GM21786 (cell line): ENCODE measurements around the gene RAPGEF1.
A peak's percentile ranks its signal among the peaks of the same experiment; 100 is the strongest.
"Not testable (repeated sequence)": the region's sequence is repeated elsewhere in the genome, so short reads cannot be mapped to it uniquely, and the experiment has no call there.

Experiments used
- ATAC-seq: cut with Tn5 transposase; IDR thresholded peaks from one replicate; pipeline ENCODE4 v1.9.1; 2021; ENCODE audit not compliant: unreplicated experiment

RAPGEF1 gene

DNA sequence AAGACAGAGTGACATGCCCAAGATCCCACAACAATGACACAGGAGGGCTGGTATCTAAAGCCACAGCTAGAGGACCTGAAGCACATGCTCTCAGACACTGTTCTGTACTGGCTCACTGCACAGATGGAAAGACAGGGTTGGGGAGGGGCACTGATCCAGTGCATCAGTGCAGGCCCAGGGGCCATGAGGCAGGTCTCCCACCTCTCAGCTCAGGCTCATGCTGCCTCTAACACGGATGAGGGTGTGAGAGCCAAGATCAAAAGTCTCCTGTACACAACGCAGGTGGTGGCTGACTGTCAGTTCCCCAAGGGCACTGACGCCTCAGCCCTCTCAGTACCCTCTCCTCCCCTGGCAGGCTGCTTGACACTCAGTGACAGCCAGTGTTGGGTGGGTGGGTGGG is 10.9 kb downstream of the RAPGEF1 start:
- no peak for ATAC-seq

DNA sequence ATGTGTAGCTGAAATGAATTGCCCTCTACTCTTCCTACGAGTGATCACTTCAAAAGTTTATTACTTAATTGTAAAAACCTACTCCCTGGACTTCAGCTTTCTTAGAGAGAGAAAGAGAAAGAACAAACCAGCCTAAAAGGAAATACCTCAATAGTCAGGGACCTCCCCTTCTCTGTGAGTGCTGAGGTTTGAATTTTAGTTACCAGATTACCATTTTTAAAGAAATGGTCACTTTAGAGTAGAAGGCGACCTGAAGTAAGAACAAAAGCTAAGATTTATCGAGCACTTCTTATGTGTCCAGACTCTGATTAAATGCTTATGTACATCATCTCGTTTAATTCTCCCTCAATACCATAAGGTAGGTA is 11.3 kb downstream of the RAPGEF1 start:
- no peak for ATAC-seq

DNA sequence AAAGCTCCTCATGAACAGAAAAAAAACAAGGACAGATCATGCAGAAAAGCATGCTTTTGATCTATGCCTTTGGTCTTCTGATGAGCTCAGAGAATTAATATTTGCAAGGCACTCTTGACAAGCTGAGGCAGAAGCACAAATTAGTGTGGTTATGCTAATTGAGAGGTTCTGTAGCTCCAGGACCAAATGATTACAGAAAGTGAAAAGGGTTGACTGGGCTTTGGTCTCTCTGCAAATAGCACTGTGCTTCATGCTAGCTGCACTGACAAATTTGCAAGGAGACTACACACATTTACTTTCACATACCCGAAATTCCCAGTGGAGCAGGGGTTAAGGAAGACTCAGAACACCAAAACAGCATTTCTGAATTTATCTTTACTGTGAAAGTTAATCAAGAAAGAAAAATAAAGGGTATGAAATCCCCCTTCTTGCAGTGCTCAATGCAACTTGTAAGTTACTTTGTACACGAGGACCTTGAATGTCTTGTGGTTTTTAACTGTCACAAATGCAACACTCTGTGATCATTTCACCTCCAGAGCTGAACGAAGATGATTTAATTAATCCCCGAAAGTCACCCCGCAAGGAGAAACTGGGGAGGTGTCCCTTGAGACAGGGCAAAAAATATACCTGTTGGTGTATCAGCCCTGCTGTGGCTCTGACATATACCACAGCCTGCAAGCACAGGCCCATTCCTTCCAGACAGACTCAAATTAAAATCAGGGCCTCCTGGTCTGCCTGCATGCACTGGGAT is 11.9 kb downstream of the RAPGEF1 start:
- peak; percentile 28 for ATAC-seq

DNA sequence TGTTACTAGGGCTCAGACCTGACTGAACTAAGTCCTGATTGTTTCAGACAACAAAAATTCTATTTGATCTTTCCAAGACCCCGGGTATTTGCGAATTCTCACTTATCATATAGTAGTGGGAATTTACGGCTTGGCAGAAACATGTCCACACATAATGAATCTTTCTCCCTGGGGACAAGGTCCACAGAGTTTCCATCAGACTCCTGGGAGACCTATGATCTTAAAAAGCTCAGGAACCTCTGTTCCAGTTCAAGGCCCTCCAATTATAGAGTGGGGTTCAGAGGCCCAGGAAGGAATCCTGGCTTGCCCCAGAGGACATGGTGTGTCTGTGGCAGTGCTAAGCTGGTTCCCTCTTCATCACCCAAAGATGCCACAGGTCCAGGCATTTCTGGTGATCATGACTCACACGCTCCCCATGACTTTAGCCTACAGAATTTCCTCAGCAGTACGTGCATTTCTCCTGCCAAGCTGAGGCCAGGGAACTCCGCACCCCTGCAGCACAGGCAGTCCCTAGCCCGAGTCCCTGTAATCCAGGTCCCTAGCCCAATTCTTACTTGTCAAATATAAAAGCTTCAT is 12.6 kb downstream of the RAPGEF1 start:
- ATAC-seq = no peak

DNA sequence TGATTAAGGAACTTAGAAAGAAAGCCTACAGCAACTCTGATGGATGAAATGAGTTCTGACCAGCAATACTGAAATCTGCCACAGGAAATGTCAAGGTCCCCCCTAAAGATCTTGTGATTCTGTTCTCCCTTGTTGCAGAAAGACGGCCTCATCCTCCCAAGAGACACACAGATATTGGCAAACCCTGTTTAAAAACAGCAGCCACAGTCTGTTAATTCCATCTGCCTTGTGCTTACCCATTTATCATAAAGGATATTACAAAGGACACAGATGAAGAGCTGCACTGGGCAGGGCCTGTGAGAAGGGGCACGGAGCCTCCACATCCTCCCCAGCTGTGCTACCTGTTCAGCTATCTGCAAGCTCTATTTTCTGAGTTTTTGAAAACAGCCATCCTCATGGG is 15.2 kb downstream of the RAPGEF1 start:
- ATAC-seq = no peak

DNA sequence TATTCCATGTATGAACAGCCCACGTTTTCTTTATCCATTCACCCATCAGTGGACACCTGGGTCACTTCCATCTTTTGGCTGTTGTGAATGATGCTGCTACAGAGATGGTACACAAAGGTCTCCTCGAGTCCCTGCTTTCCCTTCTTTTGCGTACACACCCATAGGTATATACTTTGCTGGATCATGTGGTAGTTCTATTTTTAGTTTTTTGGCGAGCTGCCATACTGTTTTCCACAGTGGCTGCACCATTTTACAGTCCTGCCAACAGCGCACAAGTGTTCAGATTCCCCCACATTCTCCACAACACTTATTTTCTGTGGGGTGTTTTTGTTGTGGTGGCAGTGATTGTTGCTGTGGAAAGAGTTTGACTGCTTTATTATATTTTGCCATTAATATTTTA is 16.2 kb downstream of the RAPGEF1 start:
- ATAC-seq = no peak

DNA sequence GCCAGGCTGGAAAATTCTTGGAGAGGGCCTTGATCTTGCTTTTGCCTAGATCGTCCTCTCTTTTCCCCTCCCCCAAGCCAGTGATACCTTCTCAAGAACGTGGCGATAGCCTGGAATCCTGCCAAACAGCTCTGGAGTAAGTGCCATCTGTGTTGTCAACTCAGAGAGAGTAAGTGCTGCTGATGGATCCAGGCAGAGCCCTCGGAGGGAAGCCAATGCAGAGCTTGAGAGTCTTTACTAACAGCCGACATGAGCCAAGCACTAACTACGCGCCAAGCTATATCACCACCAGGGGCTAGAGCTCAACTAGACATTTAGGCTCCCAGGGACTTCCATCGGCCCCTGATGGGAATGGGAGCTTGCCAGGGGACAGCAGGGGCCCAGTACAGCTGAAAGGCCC is 17.6 kb downstream of the RAPGEF1 start:
- no peak for ATAC-seq

DNA sequence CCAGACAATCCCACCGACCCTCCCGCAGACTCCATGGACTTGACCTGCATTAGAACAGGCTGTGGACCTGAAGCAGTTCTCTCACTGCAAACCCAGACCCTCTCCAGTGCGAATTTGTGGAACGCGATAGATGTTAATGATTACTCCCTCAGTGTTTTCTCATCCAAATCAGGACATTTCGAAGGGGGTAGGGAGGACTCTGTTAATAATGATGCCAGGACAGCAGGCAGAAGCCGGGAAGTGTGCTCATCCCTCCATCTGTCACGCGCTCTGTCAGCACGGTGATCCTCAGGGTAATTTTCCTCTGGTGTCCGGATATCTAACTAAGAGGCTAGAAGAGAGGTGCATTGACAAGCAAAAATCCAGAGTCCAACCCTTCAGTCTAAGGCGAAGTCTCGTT is 18.8 kb downstream of the RAPGEF1 start:
- no peak for ATAC-seq

DNA sequence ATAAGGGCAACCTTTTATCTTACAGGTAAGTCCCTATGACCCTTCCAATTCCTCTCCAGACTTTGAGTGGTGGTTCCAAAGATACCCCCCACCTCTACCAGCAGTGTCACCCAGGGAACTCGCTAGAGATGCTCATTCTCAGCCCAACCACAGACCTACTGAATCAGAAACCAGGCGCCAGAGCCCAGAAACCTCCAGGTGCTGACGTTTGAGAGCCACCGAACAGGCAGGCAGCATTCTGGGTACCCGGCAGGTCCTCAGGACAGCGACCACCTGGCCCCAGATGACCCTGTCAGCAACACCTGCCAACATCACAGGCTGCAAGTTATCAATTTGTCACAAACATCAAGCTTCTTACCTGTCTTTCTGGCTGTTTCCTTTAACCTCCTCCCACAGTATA is 19.5 kb downstream of the RAPGEF1 start:
- no peak for ATAC-seq

DNA sequence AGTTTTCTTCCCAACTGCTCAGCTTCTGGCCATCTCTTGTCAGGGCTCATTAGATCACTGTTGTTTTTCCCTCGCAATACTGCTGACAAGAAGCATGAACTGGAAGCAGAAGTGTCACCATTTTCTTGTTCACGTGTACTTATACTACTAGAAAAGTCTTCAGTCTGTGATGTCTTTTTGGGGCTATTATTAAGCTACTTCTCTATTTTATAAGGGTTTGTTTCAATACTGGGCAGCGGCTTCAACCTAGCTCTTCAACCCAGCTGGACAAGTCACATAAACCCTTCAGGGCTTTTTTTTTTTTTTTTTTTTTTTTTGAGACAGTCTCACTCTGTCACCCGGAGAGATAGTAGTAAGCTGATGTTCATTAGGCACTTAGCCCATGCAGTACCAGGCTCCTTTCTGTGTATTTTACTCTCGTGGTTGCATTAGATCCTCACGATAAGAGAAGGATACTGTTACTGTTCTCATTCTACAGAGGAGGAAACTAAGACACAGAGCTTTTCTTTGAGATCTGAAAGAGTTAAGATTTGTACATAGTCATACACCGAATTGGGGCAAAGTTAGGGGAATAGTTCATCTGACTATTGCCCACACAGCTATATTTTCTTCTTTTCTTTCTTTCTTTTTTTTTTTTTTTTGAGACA is 20.5 kb downstream of the RAPGEF1 start:
- no peak for ATAC-seq

DNA sequence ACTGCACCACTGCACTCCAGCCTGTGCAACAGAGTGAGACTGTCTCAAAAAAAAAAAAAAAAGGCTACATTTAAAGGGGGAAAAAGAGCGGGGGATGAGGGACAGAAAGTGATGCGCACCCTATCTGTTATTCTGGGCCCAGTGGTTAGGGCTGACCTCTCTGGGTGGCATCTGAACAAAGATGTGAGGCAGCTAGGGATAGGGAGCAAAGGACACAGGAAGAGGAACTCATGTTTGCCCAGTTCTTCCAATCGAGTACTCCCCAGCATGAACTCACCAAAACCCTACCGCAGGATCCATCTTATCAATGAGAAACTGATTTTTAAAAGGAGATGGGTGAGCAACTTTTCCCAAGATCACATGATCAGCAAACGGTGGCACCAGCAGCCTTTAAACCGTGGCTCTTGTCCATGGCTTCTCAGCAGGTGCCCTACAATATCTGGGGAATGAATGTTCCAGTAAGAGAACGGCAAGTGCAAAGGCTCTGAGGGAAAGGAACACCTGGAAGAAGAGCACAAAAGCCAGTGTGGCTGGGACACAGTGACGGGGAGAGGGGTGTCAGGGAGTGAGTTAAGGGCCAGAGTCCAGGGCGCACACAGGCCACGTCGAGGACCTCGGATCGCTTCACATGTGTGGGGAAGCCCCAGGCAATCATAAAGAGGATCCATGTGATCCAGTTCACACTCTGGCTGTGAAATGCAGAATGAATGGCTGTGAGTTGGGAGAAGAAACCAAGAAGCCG is 22.0 kb downstream of the RAPGEF1 start:
- no peak for ATAC-seq

DNA sequence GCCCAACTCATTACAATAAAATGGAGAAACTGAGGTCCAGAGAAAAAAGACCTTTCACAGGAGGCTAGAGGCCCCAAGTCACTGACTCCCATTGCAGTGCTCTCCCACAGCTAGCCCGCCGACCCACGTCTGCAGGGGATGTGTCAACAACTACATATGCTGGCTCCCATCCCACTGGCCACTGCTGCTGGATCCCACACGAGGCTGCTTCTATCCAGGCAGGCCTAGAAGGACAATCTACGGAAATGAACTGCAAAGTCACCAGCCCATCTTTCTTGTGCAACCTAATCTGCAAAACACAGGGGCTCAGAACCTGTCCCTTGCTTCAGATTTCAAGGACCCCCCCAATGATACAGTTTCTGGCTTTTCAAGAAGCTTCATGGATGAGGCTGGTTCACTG is 24.0 kb downstream of the RAPGEF1 start:
- no peak for ATAC-seq

DNA sequence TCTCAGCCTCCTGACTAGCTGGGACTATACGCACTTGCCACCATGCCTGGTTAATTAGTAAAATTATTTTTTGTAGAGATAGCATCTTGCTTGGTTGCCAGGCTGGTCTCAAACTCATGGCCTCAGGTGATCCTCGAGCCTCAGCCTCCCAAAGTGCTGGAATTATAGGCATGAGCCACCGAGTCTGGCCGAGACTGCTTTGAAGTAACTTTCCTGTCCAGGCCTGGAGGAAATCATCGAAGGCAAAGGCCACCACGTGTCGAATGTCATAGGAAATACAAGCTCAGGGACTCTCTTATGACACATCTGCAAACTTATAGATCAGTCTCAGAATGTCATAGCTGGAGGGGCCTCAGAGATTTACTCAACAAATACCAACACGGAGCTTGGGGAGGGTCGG is 25.1 kb downstream of the RAPGEF1 start:
- ATAC-seq = no peak

DNA sequence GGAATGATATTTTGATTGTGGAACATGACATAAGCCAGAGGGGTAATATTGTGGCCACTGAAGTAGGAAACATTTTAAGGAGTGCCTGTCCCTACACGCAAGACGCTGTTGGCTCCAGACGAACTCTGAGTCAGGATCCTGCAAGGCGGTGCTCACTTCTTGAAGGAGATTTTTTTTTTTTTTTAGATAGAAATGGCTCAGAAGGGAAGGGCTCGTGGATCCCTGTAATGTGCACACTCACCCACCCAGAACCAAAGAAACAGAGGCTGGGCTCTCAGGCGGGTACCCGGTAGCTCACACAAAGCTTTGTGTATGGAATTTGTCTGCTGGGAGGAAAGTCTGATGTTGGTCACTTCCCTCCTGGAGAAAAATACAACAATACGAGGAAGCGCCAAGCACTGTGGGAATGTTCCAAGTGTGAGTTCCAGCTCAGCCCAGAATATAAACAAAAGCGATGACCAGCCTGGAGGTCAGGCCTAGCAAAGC is 25.7 kb downstream of the RAPGEF1 start:
- ATAC-seq = no peak

DNA sequence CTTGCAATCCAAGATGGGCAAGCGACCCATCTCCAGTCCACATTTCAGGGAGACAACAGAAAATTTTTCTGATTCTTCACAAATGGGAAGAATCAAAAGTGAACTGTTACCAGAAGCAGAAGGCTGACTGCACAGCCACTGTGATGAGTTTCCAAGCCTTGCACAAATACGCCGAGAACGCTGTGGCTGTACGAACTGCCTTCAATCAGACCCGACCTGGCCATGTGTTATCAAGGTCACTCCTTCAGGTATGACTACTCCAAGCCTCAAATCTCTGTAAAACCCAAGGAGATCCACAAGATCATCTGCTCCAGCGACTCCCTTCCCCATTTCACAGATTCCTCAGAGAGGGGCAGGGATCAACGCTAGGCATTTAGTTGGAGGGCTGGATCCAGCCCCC is 26.9 kb downstream of the RAPGEF1 start:
- no peak for ATAC-seq

DNA sequence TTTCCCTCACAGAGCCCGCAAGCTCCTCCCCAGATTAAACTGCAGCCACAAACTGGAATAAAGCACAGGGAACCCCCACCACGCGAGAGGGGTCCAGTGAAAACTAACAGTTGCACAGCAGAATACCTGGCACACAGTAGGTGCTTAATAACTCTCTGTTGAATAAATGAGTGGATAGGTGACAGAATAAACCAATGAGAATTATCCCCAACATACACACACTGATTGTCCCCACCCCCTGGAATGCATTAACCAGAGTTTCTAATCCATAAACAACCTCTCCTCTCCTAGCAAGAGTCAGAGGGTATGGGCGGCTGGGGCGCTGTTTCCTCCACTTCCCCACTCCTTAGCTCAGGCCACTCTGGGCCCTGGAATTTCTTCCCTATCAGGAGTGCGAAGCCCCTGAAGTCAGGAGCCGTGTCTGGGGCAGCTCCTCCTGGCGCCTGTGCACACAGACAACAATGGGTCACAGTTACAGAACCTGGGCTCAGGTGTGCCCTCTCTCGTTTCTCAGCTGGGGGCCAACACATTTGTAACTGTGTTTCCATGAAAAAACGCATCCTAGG is 27.6 kb downstream of the RAPGEF1 start:
- ATAC-seq = no peak

DNA sequence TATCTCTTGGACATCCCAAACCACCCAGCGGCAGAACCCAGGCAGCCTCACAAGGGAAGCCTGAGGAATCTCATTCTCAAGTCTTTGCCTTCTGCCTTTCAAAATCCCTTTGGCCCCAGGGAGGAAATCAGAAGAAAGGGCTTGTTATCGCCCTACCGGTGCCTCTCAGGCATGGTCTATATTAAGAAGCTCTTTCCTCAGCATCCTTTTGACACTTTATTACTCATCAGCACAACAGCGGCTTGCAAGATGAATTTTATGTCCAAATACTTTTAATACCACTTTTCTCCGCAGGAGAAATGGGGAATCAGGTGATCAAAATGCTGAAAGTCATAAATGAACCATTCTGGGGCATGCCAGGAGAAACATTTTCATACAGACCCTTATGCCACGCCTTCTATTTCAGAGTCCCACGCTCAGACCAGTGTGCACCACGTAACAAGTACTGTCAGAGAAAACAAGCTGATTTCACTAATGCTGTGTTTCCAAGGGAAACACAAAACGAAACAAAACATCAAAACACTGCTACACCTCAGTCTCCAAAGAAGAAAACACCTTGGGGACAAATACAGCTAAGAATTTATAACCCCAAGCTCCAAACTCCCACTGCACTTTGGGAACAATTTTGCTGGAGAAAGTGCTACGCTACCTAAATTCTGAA is 30.0 kb downstream of the RAPGEF1 start:
- peak; percentile 63 for ATAC-seq

DNA sequence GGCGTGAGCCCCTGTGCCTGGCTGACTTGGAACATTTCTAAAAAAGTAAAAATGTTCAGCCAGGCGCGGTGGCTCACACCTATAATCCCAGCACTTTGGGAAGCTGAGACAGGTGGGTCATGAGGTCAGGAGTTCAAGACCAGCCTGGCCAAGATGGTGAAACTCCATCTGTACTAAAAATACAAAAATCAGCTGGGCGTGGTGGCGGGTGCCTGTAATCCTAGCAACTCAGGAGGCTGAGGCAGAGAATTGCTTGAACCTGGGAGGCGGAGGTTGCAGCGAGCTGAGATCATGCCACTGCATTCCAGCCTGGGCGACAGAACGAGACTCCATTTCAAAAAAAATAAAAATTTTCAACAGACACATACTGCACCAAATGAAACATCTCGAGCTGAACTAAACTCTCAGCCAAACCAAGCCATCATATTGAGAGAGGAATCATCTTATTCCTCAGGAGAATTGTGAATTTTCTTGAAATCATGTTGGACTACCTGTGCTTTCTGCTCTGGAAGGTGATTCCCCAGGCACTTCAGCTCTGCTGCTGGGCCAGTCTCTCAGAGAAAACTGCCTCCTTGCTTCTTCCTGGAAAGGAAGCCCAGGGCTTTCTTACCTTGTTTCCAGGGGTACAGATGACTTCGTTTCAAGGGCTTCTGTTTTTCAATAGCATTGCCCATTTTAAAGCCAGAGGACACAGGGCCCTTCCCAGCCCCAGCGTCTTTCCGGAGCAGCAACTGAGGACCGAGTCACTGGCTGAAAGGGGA is 30.7 kb downstream of the RAPGEF1 start:
- not testable (repeated sequence) for ATAC-seq

DNA sequence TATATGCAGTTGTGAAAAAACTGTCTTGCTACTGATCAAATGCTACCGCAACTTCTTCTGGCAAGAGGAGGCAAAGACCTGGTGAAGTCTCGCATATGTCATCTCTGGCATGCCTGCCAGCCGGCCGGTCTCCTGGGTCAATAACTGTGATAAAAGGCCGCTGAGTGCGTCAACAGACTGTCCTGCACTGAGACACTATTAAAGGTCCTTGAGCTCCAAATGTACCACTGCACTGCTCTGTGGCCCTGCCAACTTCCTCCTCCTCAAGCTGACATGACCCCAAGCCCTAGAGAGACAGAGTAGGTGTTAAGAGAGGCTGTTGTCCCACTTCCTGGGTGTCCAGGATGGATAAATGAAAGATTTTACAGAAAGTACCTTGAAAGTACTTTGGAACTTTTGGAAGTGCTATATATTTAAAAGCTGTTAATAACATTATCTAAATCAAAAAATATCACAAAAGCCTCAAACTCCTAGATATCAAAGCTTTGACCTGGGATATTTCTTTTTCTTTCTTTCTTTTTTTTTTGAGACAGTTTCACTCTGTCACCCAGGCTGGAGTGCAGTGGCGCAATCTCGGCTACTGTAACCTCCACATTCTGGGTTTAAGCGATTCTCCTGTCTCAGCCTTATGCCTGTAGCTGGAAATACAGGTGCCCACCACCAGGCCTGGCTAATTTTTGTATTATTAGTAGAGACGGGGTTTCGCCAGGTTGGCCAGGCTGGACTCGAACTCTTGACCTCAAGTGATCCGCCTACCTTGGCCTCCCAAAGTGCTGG is 31.5 kb downstream of the RAPGEF1 start:
- ATAC-seq = no peak
